ENCODE results near the gene RNF207. TPM values are rescaled to one million over a fixed set of nuclear protein-coding genes. Genes with fewer than 3 reads are reported as not detected.

The RNF207 gene
- total RNA-seq, 4 donors from 2014 or later = 10.8 to 43.2 (median 20.2) TPM

- Histone ChIP-seq H3K4me3 (no peak overlapping the region), H3K4me1 (peaks cover 19 to 30% (median 24%) of the 10 kb centered on the region in 4 donors), H3K27me3 (peaks cover 0 to 2% (median 0%) of the 10 kb centered on the region in 4 donors), H3K36me3 (peaks cover 15 to 59% (median 56%) of the 10 kb centered on the region in 4 donors), H3K9me3 (no peaks in the 10 kb centered on the region), H3K27ac (replicated peaks in 1 of 4) (no peak overlapping the region)
- 36% methylated on average over 1 of the region's 1 CpG for WGBS
- DNase-seq (ENCODE audit: extremely low spot score) = no peak
- intact Hi-C loops (cut with DNase I) = no loop called here
- TF ChIP-seq EP300 (IDR thresholded peaks at IDR 0.05) (no peak), POLR2A (IDR thresholded peaks at IDR 0.05; ENCODE audit: low read depth) (no peak), CTCF (IDR thresholded peaks at IDR 0.05) (no peak), POLR2AphosphoS5 (IDR thresholded peaks at IDR 0.05) (no peak)
Measured at GRCh38 chr1:6233376-6233775, 27.5 kb downstream of the RNF207 start.

GRCh38 chr1:6234502-6235295, 28.8 kb downstream of the RNF207 start:
- 52% methylated on average over 17 of the region's 20 CpGs for WGBS
- Histone ChIP-seq H3K9me3 (no peaks in the 10 kb centered on the region), H3K27ac (replicated peaks in 1 of 4) (peak overlapping the region in 2 of 4 donors; percentile 57 to 73), H3K4me3 (peak overlapping the region; percentile 68 to 98 (median 86)), H3K27me3 (peaks cover 0 to 14% (median 0%) of the 10 kb centered on the region in 4 donors), H3K36me3 (peaks cover 15 to 46% (median 43%) of the 10 kb centered on the region in 4 donors), H3K4me1 (peaks cover 19 to 30% (median 24%) of the 10 kb centered on the region in 4 donors)
- no peak for DNase-seq (ENCODE audit: extremely low spot score)
- intact Hi-C loops (cut with DNase I) = no loop called here
- TF ChIP-seq CTCF (IDR thresholded peaks at IDR 0.05) (no peak), POLR2AphosphoS5 (IDR thresholded peaks at IDR 0.05) (no peak), EP300 (IDR thresholded peaks at IDR 0.05) (no peak), POLR2A (IDR thresholded peaks at IDR 0.05; ENCODE audit: low read depth) (no peak)

- H3K27me3 ChIP-seq = peaks cover 0 to 20% (median 2%) of the 10 kb centered on the region in 4 donors
- H3K4me1 ChIP-seq = peaks cover 19 to 30% (median 24%) of the 10 kb centered on the region in 4 donors
- no peak for TF ChIP-seq POLR2AphosphoS5 (IDR thresholded peaks at IDR 0.05)
- no peak for TF ChIP-seq EP300 (IDR thresholded peaks at IDR 0.05)
- no peak for TF ChIP-seq POLR2A (IDR thresholded peaks at IDR 0.05; ENCODE audit: low read depth)
- H3K27ac ChIP-seq (replicated peaks in 1 of 4) = peak overlapping the region; percentile 57 to 78 (median 68)
- H3K9me3 ChIP-seq = no peaks in the 10 kb centered on the region
- peak overlapping the region; percentile 68 to 98 (median 86) for H3K4me3 ChIP-seq
- DNase-seq (ENCODE audit: extremely low spot score) = no peak
- WGBS = 0% methylated on average over 11 of the region's 30 CpGs
- H3K36me3 ChIP-seq = peaks cover 11 to 40% (median 37%) of the 10 kb centered on the region in 4 donors
- intact Hi-C loops (cut with DNase I) = no loop called here
Measured at GRCh38 chr1:6235296-6235677, 29.4 kb downstream of the RNF207 start.

GRCh38 chr1:6237093-6237492, 31.2 kb downstream of the RNF207 start:
- DNase-seq (ENCODE audit: extremely low spot score) = no peak
- Histone ChIP-seq H3K4me1 (peaks cover 27 to 38% (median 33%) of the 10 kb centered on the region in 4 donors), H3K36me3 (peaks cover 0 to 22% (median 20%) of the 10 kb centered on the region in 4 donors), H3K27ac (replicated peaks in 1 of 4) (no peak overlapping the region), H3K4me3 (no peak overlapping the region), H3K9me3 (no peaks in the 10 kb centered on the region), H3K27me3 (peaks cover 8 to 38% (median 16%) of the 10 kb centered on the region in 4 donors)
- 98% methylated on average over 4 of the region's 4 CpGs for WGBS
- TF ChIP-seq CTCF (IDR thresholded peaks at IDR 0.05) = no peak
- intact Hi-C loops (cut with DNase I) = no loop called here

GRCh38 chr1:6239213-6239752, 33.4 kb downstream of the RNF207 start:
- DNase-seq (ENCODE audit: extremely low spot score) = no peak
- Histone ChIP-seq H3K4me3 (no peak overlapping the region), H3K9me3 (no peaks in the 10 kb centered on the region), H3K27ac (replicated peaks in 1 of 4) (no peak overlapping the region), H3K27me3 (peaks cover 13 to 60% (median 38%) of the 10 kb centered on the region in 4 donors), H3K36me3 (no peaks in the 10 kb centered on the region), H3K4me1 (peaks cover 27 to 37% (median 32%) of the 10 kb centered on the region in 4 donors)
- TF ChIP-seq CTCF (IDR thresholded peaks at IDR 0.05) = no peak
- no peak for TF ChIP-seq POLR2AphosphoS5 (IDR thresholded peaks at IDR 0.05)
- TF ChIP-seq POLR2A (IDR thresholded peaks at IDR 0.05; ENCODE audit: low read depth) = no peak
- TF ChIP-seq EP300 (IDR thresholded peaks at IDR 0.05) = no peak
- WGBS = 48% methylated on average over 7 of the region's 7 CpGs
- intact Hi-C loops (cut with DNase I) = no loop called here

Measured in esophagus muscularis mucosa (tissue), 4 donors.